IMR-90 (cell line): Measurements from ENCODE around the gene CACNA1F. TPM values are rescaled to one million over a fixed set of nuclear protein-coding genes. Genes with fewer than 3 reads are reported as not detected.

Source experiments
- ATAC-seq: fragments of 200-7000 bp; cut with Tn5 transposase; 2 replicates; pipeline ENCODE4 v1.9.1; 2020; ENCODE audit warnings: low read depth, mild to moderate bottlenecking, moderate library complexity
- BruUV-seq: library from RNA; stranded (reverse); fragments of 400-500 nt; replicated peaks from 2 replicates; lab custom pipeline; 2021; lab: Mats Ljungman, UMichigan
- CTCF ChIA-PET: fragments of 300-600 bp; formaldehyde crosslinking; extraction: SDS; loops from one replicate; lab custom pipeline; 2021; ENCODE audit warnings: antibody characterized with exemption; lab: Yijun Ruan, JAX
- POLR2A ChIA-PET: fragments of 300-600 bp; sonication (Branson Sonifier 250); formaldehyde crosslinking; loops from one replicate; lab custom pipeline; 2022; ENCODE audit warnings: antibody characterized with exemption; ENCODE audit not compliant: unreplicated experiment; lab: Charles Lee
- DNase-seq: peaks from one replicate; pipeline ENCODE4 v3.0.0; 2013
- H2AFZ ChIP-seq: replicated peaks from 2 replicates; pipeline ENCODE3; 2013; ENCODE audit warnings: low read length, mild to moderate bottlenecking; ENCODE audit not compliant: poor library complexity
- H2AK5ac ChIP-seq: 2 replicates; pipeline ENCODE4 v1.6.1; 2013; ENCODE audit warnings: low read depth, low read length, inconsistent platforms
- H2AK9ac ChIP-seq: replicated peaks from 2 replicates; pipeline ENCODE3; 2013; ENCODE audit warnings: mild to moderate bottlenecking, low read depth, low read length, moderate library complexity; ENCODE audit not compliant: poor library complexity
- H2BK120ac ChIP-seq: 2 replicates; pipeline ENCODE4 v1.6.1; 2013; ENCODE audit warnings: low read depth, low read length, inconsistent platforms
- H2BK15ac ChIP-seq: 3 replicates; pipeline ENCODE4 v1.6.1; 2013; ENCODE audit warnings: low read depth, low read length, inconsistent platforms
- H2BK20ac ChIP-seq: 2 replicates; pipeline ENCODE4 v1.6.1; 2013; ENCODE audit warnings: low read depth, mild to moderate bottlenecking, inconsistent platforms, low read length, moderate library complexity
- H2BK5ac ChIP-seq: 2 replicates; pipeline ENCODE4 v1.6.1; 2013; ENCODE audit warnings: mild to moderate bottlenecking, low read depth, low read length, inconsistent platforms; ENCODE audit not compliant: poor library complexity, severe bottlenecking
- H3K14ac ChIP-seq: replicated peaks from 2 replicates; pipeline ENCODE4 v1.6.1; 2013; ENCODE audit warnings: low read depth, low read length, inconsistent platforms
- H3K18ac ChIP-seq: 2 replicates; pipeline ENCODE4 v1.6.1; 2013; ENCODE audit warnings: low read depth, low read length, control low read depth
- H3K23ac ChIP-seq: 2 replicates; pipeline ENCODE4 v1.6.1; 2013; ENCODE audit warnings: low read depth, low read length, inconsistent platforms
- H3K27ac ChIP-seq: 2 replicates; pipeline ENCODE4 v1.5.1; 2013; ENCODE audit warnings: mild to moderate bottlenecking, control low read depth, low read length; ENCODE audit not compliant: insufficient read depth
- H3K27me3 ChIP-seq: 2 replicates; pipeline ENCODE4 v1.6.1; 2013; ENCODE audit warnings: low read length; ENCODE audit not compliant: control insufficient read depth, insufficient read depth
- H3K36me3 ChIP-seq: 2 replicates; pipeline ENCODE4 v1.6.1; 2013; ENCODE audit warnings: low read length, mixed read lengths; ENCODE audit not compliant: control insufficient read depth, insufficient read depth
- H3K4ac ChIP-seq: 2 replicates; pipeline ENCODE4 v1.6.1; 2013; ENCODE audit warnings: low read depth, low read length, inconsistent platforms
- H3K4me1 ChIP-seq: 2 replicates; pipeline ENCODE4 v1.6.1; 2013; ENCODE audit warnings: low read length, mixed read lengths; ENCODE audit not compliant: control insufficient read depth, insufficient read depth
- H3K4me2 ChIP-seq: 2 replicates; pipeline ENCODE4 v1.6.1; 2013; ENCODE audit warnings: low read depth, mild to moderate bottlenecking, control low read depth, low read length, moderate library complexity
- H3K4me3 ChIP-seq: 2 replicates; pipeline ENCODE4 v1.5.1; 2013; ENCODE audit warnings: low read depth, mild to moderate bottlenecking, control low read depth, low read length, moderate library complexity; ENCODE audit not compliant: insufficient read depth
- H3K56ac ChIP-seq: 2 replicates; pipeline ENCODE4 v1.6.1; 2013; ENCODE audit warnings: low read length, inconsistent platforms; ENCODE audit not compliant: insufficient read depth; ENCODE audit errors: extremely low read depth
- H3K79me1 ChIP-seq, 2 experiments: 2 replicates each; pipeline ENCODE4 v1.6.1; 2013; ENCODE audit warnings: low read length in 2 of 2, inconsistent platforms in 1 of 2, low read depth in 1 of 2
- H3K9ac ChIP-seq: 2 replicates; pipeline ENCODE4 v1.6.1; 2013; ENCODE audit warnings: low read depth, low read length, control low read depth
- H3K9me1 ChIP-seq: 2 replicates; pipeline ENCODE4 v1.6.1; 2013; ENCODE audit warnings: low read length, inconsistent platforms; ENCODE audit not compliant: insufficient read depth
- H3K9me3 ChIP-seq: 2 replicates; pipeline ENCODE4 v1.6.1; 2013; ENCODE audit warnings: low read length; ENCODE audit not compliant: control insufficient read depth, insufficient read depth
- H4K20me1 ChIP-seq: 2 replicates; pipeline ENCODE4 v1.6.1; 2013; ENCODE audit warnings: low read length, inconsistent platforms; ENCODE audit not compliant: insufficient read depth
- H4K5ac ChIP-seq: 2 replicates; pipeline ENCODE4 v1.6.1; 2013; ENCODE audit warnings: mild to moderate bottlenecking, low read depth, low read length, control low read depth
- H4K8ac ChIP-seq, 2 experiments: 2 replicates each; pipeline ENCODE4 v1.6.1; 2013; ENCODE audit warnings: low read depth in 2 of 2, low read length in 2 of 2, control low read depth in 1 of 2, inconsistent platforms in 1 of 2
- H4K91ac ChIP-seq: 2 replicates; pipeline ENCODE4 v1.6.1; 2013; ENCODE audit warnings: low read depth, low read length, inconsistent platforms; ENCODE audit not compliant: insufficient read depth
- CHD1 ChIP-seq: IDR thresholded peaks from 2 replicates; pipeline ENCODE4 v1.6.1; 2012; ENCODE audit warnings: low read depth, low read length, improper control_type of control experiment
- ELK1 ChIP-seq: fragments of 150-350 bp; IDR thresholded peaks from 2 replicates; pipeline ENCODE4 v1.6.1; 2016; ENCODE audit warnings: low read depth, mild to moderate bottlenecking, low read length, moderate library complexity, borderline replicate concordance
- MAFK ChIP-seq: IDR thresholded peaks from 2 replicates; pipeline ENCODE4 v1.6.1; 2012; ENCODE audit warnings: low read depth, low read length, improper control_type of control experiment
- MXI1 ChIP-seq: IDR thresholded peaks from 2 replicates; pipeline ENCODE4 v1.6.1; 2012; ENCODE audit warnings: low read depth, mild to moderate bottlenecking, low read length, moderate library complexity, borderline replicate concordance
- POLR2A ChIP-seq: IDR thresholded peaks from 2 replicates; pipeline ENCODE4 v1.6.1; 2012; ENCODE audit warnings: mild to moderate bottlenecking, low read depth, low read length
- RFX5 ChIP-seq: IDR thresholded peaks from 2 replicates; pipeline ENCODE4 v1.8.0; 2012; ENCODE audit warnings: low read depth, mild to moderate bottlenecking, low read length, moderate library complexity
- SMC3 ChIP-seq: fragments of 150-350 bp; IDR thresholded peaks from 2 replicates; pipeline ENCODE4 v1.6.1; 2016; ENCODE audit warnings: low read depth, mild to moderate bottlenecking, antibody characterized with exemption, low read length, moderate library complexity
- WGBS, 2 experiments: methylation state at CpG; one replicate each; pipeline versions ENCODE4 v1.1.5 to v1.1.7; 2013; ENCODE audit warnings: missing lambda C conversion rate in 2 of 2; ENCODE audit not compliant: insufficient read length in 1 of 2; ENCODE audit errors: extremely low coverage in 2 of 2; 5-methylcytosine and 5-hydroxymethylcytosine counted together
- dilution Hi-C: fragments of 300-500 bp; cut with HindIII; formaldehyde crosslinking; loops from one replicate; pipeline ENCODE4 v1.14.3; 2018; ENCODE audit warnings: low sequenced_read_pairs; ENCODE audit not compliant: unreplicated experiment
- in situ Hi-C: fragments of 300-500 bp; cut with MboI; formaldehyde crosslinking; loops from 3 replicates; pipeline ENCODE4 v1.14.3; 2019; ENCODE audit warnings: low sequenced_read_pairs, inconsistent platforms, mixed read lengths
- intact Hi-C: fragments of 100-400 bp; cut with micrococcal nuclease; formaldehyde crosslinking; loops from 2 replicates; pipeline ENCODE4 v1.10.0; 2022
- polyA plus RNA-seq, 3 experiments: library from polyadenylated mRNA; depleted of rRNA; stranded (reverse); fragments of >200 nt; gene quantifications; 2 replicates each; pipeline ENCODE4 v1.2.3, GENCODE V29; 2012; ENCODE audit warnings: low replicate concordance in 1 of 3
- total RNA-seq: library from RNA; depleted of rRNA; stranded (reverse); fragments of >200 nt; gene quantifications from 2 replicates; pipeline ENCODE4 v1.2.3, GENCODE V29; 2012

CACNA1F gene
- total and polyA plus RNA-seq, 2 of the 4 experiments (the other 2 are of a cell fraction) = not detected

DNA sequence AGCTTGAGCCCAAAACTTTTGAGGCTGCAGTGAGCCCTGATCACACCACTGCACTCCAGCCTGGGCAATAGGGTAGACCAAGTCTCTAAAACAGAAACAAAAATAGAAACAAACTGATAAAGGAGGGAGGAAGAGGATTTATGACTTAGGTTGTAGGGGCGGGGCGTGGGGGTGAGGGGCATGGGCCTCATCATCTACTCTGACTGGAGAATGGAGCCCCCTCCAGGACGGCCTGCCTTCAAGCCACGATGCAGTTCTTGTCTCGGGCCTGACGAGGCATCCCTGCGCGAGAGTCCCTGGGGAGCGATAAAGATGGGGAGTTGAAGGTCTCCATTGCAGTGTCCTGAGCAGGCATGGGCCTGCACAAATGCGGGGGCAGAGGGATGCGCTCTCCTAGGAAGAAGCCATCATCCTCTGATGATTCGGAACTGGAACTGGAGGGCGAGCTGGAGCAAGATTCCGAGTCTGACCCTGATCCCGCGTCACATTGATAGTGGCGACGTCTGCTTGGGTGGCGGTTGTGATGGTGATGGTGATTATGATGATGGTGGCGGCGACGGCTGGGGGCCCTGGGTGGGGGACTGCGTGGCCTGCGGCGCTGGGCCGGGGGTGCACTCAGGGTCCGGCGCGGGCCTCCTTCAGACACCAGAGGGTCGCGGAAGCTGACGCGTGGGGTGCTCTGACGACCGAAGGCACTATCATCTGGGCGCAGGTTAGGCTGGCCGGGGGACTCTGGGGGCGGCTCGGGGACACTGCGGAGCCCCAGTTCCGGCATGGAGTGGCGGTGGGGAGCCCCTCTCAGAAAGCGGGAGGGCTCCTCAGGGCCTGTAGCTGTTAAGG lies 57.5 kb downstream of the CACNA1F start (continued):
- TF ChIP-seq SMC3 = no peak

DNA sequence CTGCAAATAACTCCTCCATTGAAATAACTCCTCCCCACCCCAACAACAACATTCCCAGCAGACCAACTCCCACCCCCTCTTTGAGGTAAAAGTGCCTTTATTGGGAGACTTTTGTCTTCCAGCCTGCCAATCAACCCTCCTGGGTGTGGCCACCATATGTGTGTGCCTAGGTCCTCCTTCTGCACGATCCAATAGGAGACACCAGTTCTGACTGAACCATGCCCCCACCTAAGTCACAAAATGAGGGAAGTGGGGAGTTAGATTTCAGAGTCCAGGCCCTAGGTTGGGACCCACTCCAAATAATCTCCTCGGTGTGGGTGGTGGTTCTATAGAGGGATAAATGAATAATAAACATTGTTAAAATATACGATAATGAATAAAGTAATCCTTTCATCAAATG lies 58.4 kb downstream of the CACNA1F start:
- Histone ChIP-seq H2BK5ac (no peak overlapping the region), H2AFZ (no peak overlapping the region), H2BK15ac (no peak overlapping the region), H3K4me1 (peaks cover 2% of the 10 kb centered on the region), H3K4me3 (no peak overlapping the region), H3K23ac (no peak overlapping the region), H4K8ac (no peak overlapping the region), H2BK120ac (no peak overlapping the region), H3K9ac (no peak overlapping the region), H2BK20ac (no peak overlapping the region), H3K18ac (no peak overlapping the region), H2AK5ac (no peak overlapping the region; the same call in 1 of the 2 replicates), H4K91ac (no peak overlapping the region), H3K14ac (no peak overlapping the region), H3K79me1 (peaks cover 17 to 19% of the 10 kb centered on the region in 2 experiments), H3K27ac (no peak overlapping the region), H3K36me3 (peaks cover 22% of the 10 kb centered on the region), H3K9me3 (no peaks in the 10 kb centered on the region; the same call in 1 of the 2 replicates), H3K9me1 (0 out of 2 replicates have a peak, but pooled peaks cover 5% of the 10 kb centered on the region), H3K4ac (no peak overlapping the region), H4K20me1 (no peaks in the 10 kb centered on the region; the same call in 1 of the 2 replicates), H3K4me2 (no peak overlapping the region), H3K27me3 (no peaks in the 10 kb centered on the region), H2AK9ac (no peak overlapping the region), H3K56ac (no peak overlapping the region), H4K5ac (no peak overlapping the region)
- WGBS, 2 experiments = no CpG with 5 or more reads among the region's 3 CpGs
- intact Hi-C loops (no loop called here), in situ Hi-C loops (no loop called here), dilution Hi-C loops (no loop called here)
- no peak for ATAC-seq
- POLR2A ChIA-PET = no interaction called here
- no TSS peak for BruUV-seq
- CTCF ChIA-PET = no interaction called here
- TF ChIP-seq RFX5 = no peak
- TF ChIP-seq POLR2A = no peak
- no peak for TF ChIP-seq CHD1
- no peak for TF ChIP-seq ELK1
- no peak for TF ChIP-seq MAFK
- no peak for TF ChIP-seq MXI1
- DNase-seq = no peak
